K562 (cell line): ENCODE measurements around the gene KRT25. TPM values are rescaled to one million over a fixed set of nuclear protein-coding genes. Genes with fewer than 3 reads are reported as not detected.

Experiments used
- CCNT2 ChIP-seq: IDR thresholded peaks from 2 replicates; pipeline ENCODE4 v1.6.1; 2011; ENCODE audit warnings: borderline replicate concordance, low read depth, mild to moderate bottlenecking, moderate library complexity, mixed read lengths, low read length; ENCODE audit not compliant: insufficient read length; ENCODE audit errors: extremely low read depth
- CEBPG ChIP-seq, 3 experiments: fragments of 200-800 bp in 1 of 3; sonication (Bioruptor generic) in 1 of 3; sonication (generic) in 1 of 3; formaldehyde crosslinking in 1 of 3; IDR thresholded peaks in 2 of 3; conservative IDR thresholded peaks in 1 of 3; 2 replicates each; pipeline versions ENCODE4 v1.6.1 to v1.8.0; 2016 to 2022; ENCODE audit warnings: missing compliant biosample characterization in 2 of 3, missing genetic modification characterization in 2 of 3, mild to moderate bottlenecking in 1 of 3, missing genetic modification reagents in 1 of 3
- CHD1 ChIP-seq: fragments of 200-600 bp; sonication (generic); IDR thresholded peaks from one replicate; pipeline ENCODE4 v1.6.1; 2012; ENCODE audit warnings: mild to moderate bottlenecking, moderate library complexity, low read length, inconsistent platforms
- CTBP1 ChIP-seq: fragments of 450-650 bp; IDR thresholded peaks from 2 replicates; pipeline ENCODE4 v1.6.1; 2016; ENCODE audit warnings: borderline replicate concordance
- DNMT1 ChIP-seq: fragments of 450-650 bp; IDR thresholded peaks from 2 replicates; pipeline ENCODE4 v1.6.1; 2016; ENCODE audit warnings: antibody characterized with exemption, mild to moderate bottlenecking
- MGA ChIP-seq: fragments of 450-650 bp; IDR thresholded peaks from 2 replicates; pipeline ENCODE4 v1.6.1; 2016; ENCODE audit warnings: mild to moderate bottlenecking, moderate library complexity
- PRDM10 ChIP-seq: fragments of 450-650 bp; IDR thresholded peaks from 2 replicates; pipeline ENCODE4 v1.6.1; 2018; ENCODE audit not compliant: partially characterized antibody
- RB1 ChIP-seq: fragments of 450-650 bp; IDR thresholded peaks from 2 replicates; pipeline ENCODE4 v1.6.1; 2017; ENCODE audit warnings: low read depth, mild to moderate bottlenecking
- ZEB2 ChIP-seq: fragments of 450-650 bp; IDR thresholded peaks from 2 replicates; pipeline ENCODE4 v1.6.1; 2016
- ZNF280A ChIP-seq: fragments of 450-650 bp; IDR thresholded peaks from 2 replicates; pipeline ENCODE4 v1.6.1; 2018; ENCODE audit warnings: mild to moderate bottlenecking, low read depth; ENCODE audit not compliant: partially characterized antibody
- polyA plus RNA-seq, 8 experiments: library from polyadenylated mRNA; depleted of rRNA in 4 of 8; stranded (reverse) in 5 of 8; unstranded in 3 of 8; fragments of >200 nt; fragmentation: Nextera tagmentation in 2 of 8; fragmentation: Illumina TruSeq in 1 of 8; extraction: Ambion mirVana in 2 of 8; extraction: Trizol in 1 of 8; gene quantifications; 2 replicates each; pipeline versions ENCODE4 v1.2.1 to v1.2.3, GENCODE V29; 2011 to 2014; ENCODE audit warnings: inconsistent platforms in 1 of 8, missing spikeins in 1 of 8
- total RNA-seq, 7 experiments: library from RNA; depleted of rRNA in 6 of 7; stranded (reverse); fragments of >200 nt in 6 of 7; fragmentation: Illumina TruSeq in 2 of 7; extraction: Trizol in 2 of 7; gene quantifications; 2 replicates each; pipeline versions ENCODE4 v1.2.1 to v1.2.3, GENCODE V29; 2011 to 2021; ENCODE audit warnings: low replicate concordance in 1 of 7

Gene KRT25
- total and polyA plus RNA-seq, 9 of the 15 experiments (the other 6 are each of a cell fraction or from before 2014, with no cell fraction given), result not detected

- TF ChIP-seq DNMT1 (no peak), RB1 (no peak), ZEB2 (no peak), MGA (peak; percentile 73), ZNF280A (no peak), CTBP1 (peak; percentile 16; the same call in 1 of the 2 replicates), CEBPG (CRISPR knock-in tag; IDR thresholded peaks at IDR 0.05) (no peak), CEBPG (tag; conservative IDR thresholded peaks at IDR 0.05 in 1 of 2, IDR thresholded peaks at IDR 0.05 in 1 of 2) (peak in 1 of 2 experiments; percentile 36; a peak in 1 of 4 replicates), CCNT2 (no peak), PRDM10 (no peak), CHD1 (no peak)
These were observed 16.6 kb downstream of the KRT25 start (continued) for GRCh38 chr17:40738553-40738952.
